HepG2 (cell line): ENCODE data around the gene PNPLA2. TPM values are rescaled to one million over a fixed set of nuclear protein-coding genes. Genes with fewer than 3 reads are reported as not detected.

Experiments used
- ATAD3A ChIP-seq: sonication (generic); formaldehyde crosslinking; IDR thresholded peaks from 2 replicates; pipeline ENCODE4 v1.4.0; 2020; ENCODE audit warnings: missing genetic modification reagents
- JUNB ChIP-seq: sonication (generic); formaldehyde crosslinking; IDR thresholded peaks from 2 replicates; pipeline ENCODE4 v1.8.0; 2022; ENCODE audit warnings: missing genetic modification reagents, mild to moderate bottlenecking, borderline replicate concordance
- MTA3 ChIP-seq: sonication (generic); formaldehyde crosslinking; IDR thresholded peaks from 2 replicates; pipeline ENCODE4 v1.4.0; 2020; ENCODE audit warnings: missing genetic modification reagents
- NCOA5 ChIP-seq: sonication (generic); formaldehyde crosslinking; IDR thresholded peaks from 2 replicates; pipeline ENCODE4 v1.4.0; 2020; ENCODE audit warnings: missing genetic modification reagents
- RBM22 ChIP-seq: fragments of 200-400 bp; formaldehyde crosslinking; optimal IDR thresholded peaks from 2 replicates; pipeline ENCODE3; 2017; ENCODE audit warnings: mild to moderate bottlenecking, low read length, moderate library complexity
- REL ChIP-seq: sonication (generic); formaldehyde crosslinking; conservative IDR thresholded peaks from 2 replicates; pipeline ENCODE4 v1.8.0; 2022; ENCODE audit warnings: mild to moderate bottlenecking, missing genetic modification reagents, moderate library complexity
- RFX3 ChIP-seq: IDR thresholded peaks from 2 replicates; pipeline ENCODE4 v1.6.1; 2016; ENCODE audit warnings: missing biosample characterization, missing genetic modification reagents
- SATB2 ChIP-seq: sonication (generic); formaldehyde crosslinking; IDR thresholded peaks from 2 replicates; pipeline ENCODE4 v1.5.0; 2020; ENCODE audit warnings: missing genetic modification reagents
- SRSF1 ChIP-seq: fragments of 200-400 bp; formaldehyde crosslinking; optimal IDR thresholded peaks from 2 replicates; pipeline ENCODE3; 2017; ENCODE audit warnings: mild to moderate bottlenecking, low read depth, low read length, moderate library complexity
- SUZ12 ChIP-seq: fragments of 150-350 bp; IDR thresholded peaks from 2 replicates; pipeline ENCODE4 v1.6.1; 2014; ENCODE audit warnings: low read depth, low read length
- TEAD3 ChIP-seq: optimal IDR thresholded peaks from 2 replicates; pipeline ENCODE3; 2016; ENCODE audit warnings: borderline replicate concordance
- YEATS4 ChIP-seq: sonication (generic); formaldehyde crosslinking; IDR thresholded peaks from 2 replicates; pipeline ENCODE4 v1.4.0; 2020; ENCODE audit warnings: missing genetic modification reagents, borderline replicate concordance
- YY1 ChIP-seq: IDR thresholded peaks from 2 replicates; pipeline ENCODE4 v1.6.1; 2011; ENCODE audit warnings: low read length, low read depth, moderate library complexity, mild to moderate bottlenecking; ENCODE audit not compliant: insufficient read depth, insufficient replicate concordance
- ZNF430 ChIP-seq: sonication (generic); formaldehyde crosslinking; IDR thresholded peaks from 2 replicates; pipeline ENCODE4 v1.9.0; 2021; ENCODE audit warnings: mild to moderate bottlenecking, missing genetic modification reagents
- ZNF484 ChIP-seq: sonication (generic); formaldehyde crosslinking; IDR thresholded peaks from 2 replicates; pipeline ENCODE4 v1.5.1; 2020; ENCODE audit warnings: mild to moderate bottlenecking, low read depth, missing genetic modification reagents, borderline replicate concordance
- ZNF737 ChIP-seq: sonication (generic); formaldehyde crosslinking; IDR thresholded peaks from 2 replicates; pipeline ENCODE4 v1.5.0; 2020; ENCODE audit warnings: missing genetic modification reagents, mild to moderate bottlenecking, borderline replicate concordance
- ZNF746 ChIP-seq: sonication (generic); formaldehyde crosslinking; IDR thresholded peaks from 2 replicates; pipeline ENCODE4 v1.8.0; 2022; ENCODE audit warnings: mild to moderate bottlenecking, missing genetic modification reagents
- ZNF747 ChIP-seq: sonication (generic); formaldehyde crosslinking; IDR thresholded peaks from 2 replicates; pipeline ENCODE4 v1.8.1; 2023; ENCODE audit warnings: missing genetic modification reagents, mild to moderate bottlenecking, borderline replicate concordance
- ZNF878 ChIP-seq: sonication (generic); formaldehyde crosslinking; IDR thresholded peaks from 2 replicates; pipeline ENCODE4 v1.8.1; 2023; ENCODE audit warnings: mild to moderate bottlenecking, missing genetic modification reagents, moderate library complexity
- ZSCAN12 ChIP-seq: sonication (generic); formaldehyde crosslinking; IDR thresholded peaks from 2 replicates; pipeline ENCODE4 v1.9.0; 2021; ENCODE audit warnings: mild to moderate bottlenecking, missing genetic modification reagents
- polyA plus RNA-seq, 8 experiments: library from polyadenylated mRNA; depleted of rRNA in 3 of 8; stranded (reverse) in 7 of 8; unstranded in 1 of 8; fragments of >200 nt; fragmentation: Illumina TruSeq in 4 of 8; extraction: Trizol in 4 of 8; gene quantifications; 2 replicates each; pipeline versions ENCODE4 v1.2.1 to v1.2.3, GENCODE V29; 2011 to 2016; ENCODE audit warnings: low read depth in 4 of 8, missing spikeins in 1 of 8, mixed read lengths in 1 of 8; ENCODE audit not compliant: insufficient read depth in 1 of 8
- total RNA-seq, 5 experiments: library from RNA; depleted of rRNA; stranded (reverse); fragments of >200 nt; fragmentation: Illumina TruSeq; extraction: Trizol; gene quantifications; 2 replicates each; pipeline ENCODE4 v1.2.3, GENCODE V29; 2016; ENCODE audit warnings: low read depth in 1 of 5
- TF ChIP-seq, protein P1 (sequence below): sonication (generic); formaldehyde crosslinking; IDR thresholded peaks from 2 replicates; pipeline ENCODE4 v1.5.0; 2020; ENCODE audit warnings: missing genetic modification reagents
- TF ChIP-seq, protein P2 (sequence below): sonication (generic); formaldehyde crosslinking; IDR thresholded peaks from 2 replicates; pipeline ENCODE4 v1.4.0; 2020; ENCODE audit warnings: low read depth, mild to moderate bottlenecking, missing genetic modification reagents
- TF ChIP-seq, protein P3 (sequence below): IDR thresholded peaks from 2 replicates; pipeline ENCODE4 v1.6.1; 2012; ENCODE audit warnings: low read depth, low read length, improper control_type of control experiment
- TF ChIP-seq, protein P4 (sequence below): sonication (generic); formaldehyde crosslinking; IDR thresholded peaks from 2 replicates; pipeline ENCODE4 v1.4.0; 2020; ENCODE audit warnings: mild to moderate bottlenecking, missing genetic modification reagents
- TF ChIP-seq, protein P5 (sequence below): sonication (generic); formaldehyde crosslinking; conservative IDR thresholded peaks from 2 replicates; pipeline ENCODE4 v1.4.0; 2020; ENCODE audit warnings: missing genetic modification reagents

Gene PNPLA2
- total and polyA plus RNA-seq, 2 of the 13 experiments (the other 11 are each of a cell fraction or from before 2014, with no cell fraction given) = 10.5 to 43.2 TPM

DNA sequence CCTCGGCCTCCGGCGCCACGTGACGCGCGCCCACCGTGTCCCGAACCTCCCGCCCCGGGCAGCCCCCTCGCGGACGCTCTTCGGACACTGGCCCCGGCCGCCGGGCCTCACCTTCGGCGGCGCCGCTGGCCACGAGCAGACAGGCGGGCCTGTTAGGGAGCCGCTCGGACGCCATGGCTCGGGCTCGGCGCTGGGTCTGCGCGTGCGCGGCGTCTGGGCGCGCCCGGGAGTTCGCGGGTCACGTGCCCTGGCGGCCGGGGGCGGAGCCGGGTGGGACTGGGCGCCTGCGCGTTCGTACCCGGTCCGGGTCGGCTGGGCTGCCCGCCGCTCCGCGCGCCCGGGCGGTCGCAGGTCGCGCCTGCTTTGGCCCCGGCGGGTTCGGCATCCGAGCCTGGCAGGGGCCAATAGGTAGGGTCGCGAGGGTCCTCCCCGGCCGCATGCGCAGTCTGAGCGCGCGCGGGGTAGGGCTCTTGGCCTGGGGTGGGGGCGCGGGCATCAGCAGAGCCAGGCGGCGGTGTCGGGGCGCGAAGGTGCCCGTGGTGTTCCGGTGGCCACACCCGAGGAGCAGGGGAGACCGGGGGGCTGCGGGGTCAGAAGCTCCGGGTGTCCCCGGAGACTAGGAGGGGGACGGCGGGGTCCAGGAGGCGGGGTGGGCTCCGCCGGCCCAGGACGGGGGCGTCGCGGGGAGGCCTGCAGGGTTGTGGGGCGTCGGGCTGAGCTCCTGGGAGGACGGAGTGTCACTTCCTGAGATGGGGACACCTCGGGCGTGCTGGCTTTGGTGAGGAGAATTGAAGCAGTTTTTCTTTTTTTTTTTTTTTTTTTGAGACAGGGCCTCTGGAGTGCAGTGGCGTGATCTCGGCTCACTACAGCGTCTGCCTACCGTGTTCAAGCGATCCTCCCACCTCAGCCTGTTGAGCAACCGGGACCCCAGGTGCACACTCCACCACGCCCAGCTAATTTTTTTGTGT, 41.1 kb upstream of the PNPLA2 start, which contains the start of gene GATD1 (continued):
- peak; percentile 89 for TF ChIP-seq YY1
- TF ChIP-seq MTA3 (CRISPR knock-in tag) = no peak
- TF ChIP-seq, protein P1, sequence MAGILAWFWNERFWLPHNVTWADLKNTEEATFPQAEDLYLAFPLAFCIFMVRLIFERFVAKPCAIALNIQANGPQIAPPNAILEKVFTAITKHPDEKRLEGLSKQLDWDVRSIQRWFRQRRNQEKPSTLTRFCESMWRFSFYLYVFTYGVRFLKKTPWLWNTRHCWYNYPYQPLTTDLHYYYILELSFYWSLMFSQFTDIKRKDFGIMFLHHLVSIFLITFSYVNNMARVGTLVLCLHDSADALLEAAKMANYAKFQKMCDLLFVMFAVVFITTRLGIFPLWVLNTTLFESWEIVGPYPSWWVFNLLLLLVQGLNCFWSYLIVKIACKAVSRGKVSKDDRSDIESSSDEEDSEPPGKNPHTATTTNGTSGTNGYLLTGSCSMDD (CRISPR knock-in tag) = no peak
- no peak for TF ChIP-seq ZNF484 (CRISPR knock-in tag)
- no peak for TF ChIP-seq TEAD3 (CRISPR knock-in tag)
- TF ChIP-seq SATB2 (CRISPR knock-in tag) = no peak
- TF ChIP-seq, protein P2, sequence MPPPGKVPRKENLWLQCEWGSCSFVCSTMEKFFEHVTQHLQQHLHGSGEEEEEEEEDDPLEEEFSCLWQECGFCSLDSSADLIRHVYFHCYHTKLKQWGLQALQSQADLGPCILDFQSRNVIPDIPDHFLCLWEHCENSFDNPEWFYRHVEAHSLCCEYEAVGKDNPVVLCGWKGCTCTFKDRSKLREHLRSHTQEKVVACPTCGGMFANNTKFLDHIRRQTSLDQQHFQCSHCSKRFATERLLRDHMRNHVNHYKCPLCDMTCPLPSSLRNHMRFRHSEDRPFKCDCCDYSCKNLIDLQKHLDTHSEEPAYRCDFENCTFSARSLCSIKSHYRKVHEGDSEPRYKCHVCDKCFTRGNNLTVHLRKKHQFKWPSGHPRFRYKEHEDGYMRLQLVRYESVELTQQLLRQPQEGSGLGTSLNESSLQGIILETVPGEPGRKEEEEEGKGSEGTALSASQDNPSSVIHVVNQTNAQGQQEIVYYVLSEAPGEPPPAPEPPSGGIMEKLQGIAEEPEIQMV (CRISPR knock-in tag) = no peak
- TF ChIP-seq RBM22 = no peak
- TF ChIP-seq SUZ12 = no peak
- no peak; the same call in 1 of the 2 replicates for TF ChIP-seq ZSCAN12 (CRISPR knock-in tag)
- no peak for TF ChIP-seq ZNF430
- TF ChIP-seq ZNF747 (CRISPR knock-in tag) = no peak
- TF ChIP-seq, protein P3, sequence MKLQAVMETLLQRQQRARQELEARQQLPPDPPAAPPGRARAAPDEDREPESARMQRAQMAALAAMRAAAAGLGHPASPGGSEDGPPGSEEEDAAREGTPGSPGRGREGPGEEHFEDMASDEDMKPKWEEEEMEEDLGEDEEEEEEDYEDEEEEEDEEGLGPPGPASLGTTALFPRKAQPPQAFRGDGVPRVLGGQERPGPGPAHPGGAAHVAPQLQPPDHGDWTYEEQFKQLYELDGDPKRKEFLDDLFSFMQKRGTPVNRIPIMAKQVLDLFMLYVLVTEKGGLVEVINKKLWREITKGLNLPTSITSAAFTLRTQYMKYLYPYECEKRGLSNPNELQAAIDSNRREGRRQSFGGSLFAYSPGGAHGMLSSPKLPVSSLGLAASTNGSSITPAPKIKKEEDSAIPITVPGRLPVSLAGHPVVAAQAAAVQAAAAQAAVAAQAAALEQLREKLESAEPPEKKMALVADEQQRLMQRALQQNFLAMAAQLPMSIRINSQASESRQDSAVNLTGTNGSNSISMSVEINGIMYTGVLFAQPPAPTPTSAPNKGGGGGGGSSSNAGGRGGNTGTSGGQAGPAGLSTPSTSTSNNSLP = no peak
- no peak; the same call in 1 of the 2 replicates for TF ChIP-seq ZNF878
- TF ChIP-seq, protein P4, sequence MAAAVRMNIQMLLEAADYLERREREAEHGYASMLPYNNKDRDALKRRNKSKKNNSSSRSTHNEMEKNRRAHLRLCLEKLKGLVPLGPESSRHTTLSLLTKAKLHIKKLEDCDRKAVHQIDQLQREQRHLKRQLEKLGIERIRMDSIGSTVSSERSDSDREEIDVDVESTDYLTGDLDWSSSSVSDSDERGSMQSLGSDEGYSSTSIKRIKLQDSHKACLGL (CRISPR knock-in tag) = peak; percentile 34; the same call in 1 of the 2 replicates
- TF ChIP-seq JUNB (CRISPR knock-in tag) = no peak
- TF ChIP-seq YEATS4 (CRISPR knock-in tag) = peak; percentile 67; the same call in 1 of the 2 replicates
- TF ChIP-seq RFX3 (CRISPR knock-in tag) = no peak
- no peak for TF ChIP-seq SRSF1
- TF ChIP-seq ZNF746 (CRISPR knock-in tag) = no peak
- TF ChIP-seq, protein P5, sequence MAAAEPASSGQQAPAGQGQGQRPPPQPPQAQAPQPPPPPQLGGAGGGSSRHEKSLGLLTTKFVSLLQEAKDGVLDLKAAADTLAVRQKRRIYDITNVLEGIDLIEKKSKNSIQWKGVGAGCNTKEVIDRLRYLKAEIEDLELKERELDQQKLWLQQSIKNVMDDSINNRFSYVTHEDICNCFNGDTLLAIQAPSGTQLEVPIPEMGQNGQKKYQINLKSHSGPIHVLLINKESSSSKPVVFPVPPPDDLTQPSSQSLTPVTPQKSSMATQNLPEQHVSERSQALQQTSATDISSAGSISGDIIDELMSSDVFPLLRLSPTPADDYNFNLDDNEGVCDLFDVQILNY (CRISPR knock-in tag) = no peak
- no peak; the same call in 1 of the 2 replicates for TF ChIP-seq REL (CRISPR knock-in tag)
- no peak for TF ChIP-seq NCOA5
- TF ChIP-seq ZNF737 = no peak
- no peak for TF ChIP-seq ATAD3A (CRISPR knock-in tag)
